ENCODE data around the gene PPM1N. TPM values are rescaled to one million over a fixed set of nuclear protein-coding genes. Genes with fewer than 3 reads are reported as not detected.
A peak's percentile ranks its signal among the peaks of the same experiment; 100 is the strongest.

PPM1N gene
- polyA plus RNA-seq, 4 donors: 0.20 to 0.71 (median 0.56) TPM; not detected in 1

DNA sequence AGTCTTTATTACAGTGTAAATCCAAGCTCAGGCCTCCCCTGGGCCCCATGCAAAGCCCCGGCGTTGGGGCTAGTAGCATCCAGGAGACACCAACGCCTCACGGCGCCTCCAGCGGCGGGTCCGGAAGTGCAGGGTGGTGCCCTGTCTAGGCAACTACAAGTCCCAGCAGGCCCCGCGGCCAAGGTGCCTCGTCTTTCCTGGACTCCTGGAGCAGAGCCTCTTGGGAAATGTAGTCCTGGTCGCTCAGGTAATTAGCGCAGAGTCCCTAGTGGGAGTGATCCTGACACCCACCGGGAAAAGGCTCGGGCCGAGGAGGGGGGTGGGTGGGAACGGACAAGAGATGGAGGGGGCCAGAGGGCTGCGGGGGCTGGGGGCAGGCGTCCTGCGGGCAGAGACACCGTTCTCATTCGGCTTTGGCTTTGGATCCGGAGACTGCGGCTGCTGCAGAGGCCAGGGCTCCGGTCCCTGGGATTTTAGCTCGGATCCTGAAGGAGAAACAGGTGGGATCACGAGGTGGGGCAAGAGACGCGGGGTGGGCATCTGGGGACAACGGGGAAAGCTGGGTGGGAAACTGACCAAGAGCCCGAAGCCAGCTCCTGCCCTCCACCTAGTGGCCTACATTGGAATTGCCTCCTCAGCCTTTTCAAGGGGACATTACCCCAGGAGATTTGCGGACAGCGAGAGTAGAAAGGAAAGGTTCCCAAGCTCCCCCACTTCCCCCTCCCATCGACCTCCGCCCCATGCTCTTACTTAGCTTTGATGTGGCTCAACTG lies 12.8 kb upstream of the PPM1N start:
- peak in 1 of 4 donors; percentile 76 for DNase-seq (ENCODE audit: low read depth in 4 of 4, low spot score in 3 of 4)

DNA sequence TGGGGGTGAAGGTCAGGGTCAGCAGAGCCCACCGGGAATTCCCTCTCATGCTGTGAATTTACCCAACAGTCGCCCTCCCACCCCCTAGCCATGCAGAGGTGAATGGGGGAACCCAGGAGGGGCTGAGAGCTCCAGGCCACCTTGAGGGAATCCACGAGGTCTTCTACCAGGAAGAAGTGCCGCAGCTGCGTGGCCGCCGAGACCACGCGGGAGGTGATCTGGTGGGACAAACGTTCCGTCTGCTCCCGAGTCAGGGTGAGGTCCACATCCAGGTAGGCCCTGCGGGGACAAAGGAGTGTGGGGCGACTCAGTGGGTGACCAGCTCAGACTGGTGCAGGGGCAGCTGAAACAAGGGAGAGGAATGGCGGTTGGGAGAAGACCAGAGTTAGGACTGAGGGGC lies 9.5 kb upstream of the PPM1N start:
- DNase-seq (ENCODE audit: low read depth in 4 of 4, low spot score in 3 of 4): no peak

DNA sequence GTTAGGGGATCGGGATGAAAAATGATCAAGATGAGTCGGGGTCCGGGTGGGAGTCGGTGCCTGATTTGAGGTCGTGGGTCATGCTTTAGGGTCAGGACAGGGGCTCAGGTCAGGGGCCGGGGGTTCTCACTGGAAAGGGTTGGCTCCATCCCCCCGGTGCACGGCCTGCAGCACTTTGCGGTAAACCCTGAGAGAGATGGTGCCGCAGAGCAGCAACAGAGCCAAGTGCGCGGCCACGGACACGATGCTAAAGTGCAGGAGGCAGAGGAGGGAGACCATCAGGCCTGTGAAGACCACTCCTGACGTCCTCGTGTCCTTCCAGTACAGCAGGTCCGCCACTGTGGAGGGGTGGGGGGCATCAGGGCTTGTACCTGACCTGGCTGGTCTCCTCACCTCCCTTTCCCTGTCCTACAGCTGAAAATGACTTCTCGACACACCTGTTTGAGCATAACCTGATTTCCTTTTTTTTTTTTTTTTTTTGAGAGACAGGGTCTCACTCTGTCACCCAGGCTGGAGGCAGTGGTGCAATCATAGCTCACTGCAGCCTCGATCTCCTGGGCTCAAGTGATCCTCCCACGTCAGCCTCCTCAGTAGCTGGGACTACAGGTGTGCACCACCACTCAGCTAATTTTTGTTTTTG lies 8.9 kb upstream of the PPM1N start:
- no peak for DNase-seq (ENCODE audit: low read depth in 4 of 4, low spot score in 3 of 4)

DNA sequence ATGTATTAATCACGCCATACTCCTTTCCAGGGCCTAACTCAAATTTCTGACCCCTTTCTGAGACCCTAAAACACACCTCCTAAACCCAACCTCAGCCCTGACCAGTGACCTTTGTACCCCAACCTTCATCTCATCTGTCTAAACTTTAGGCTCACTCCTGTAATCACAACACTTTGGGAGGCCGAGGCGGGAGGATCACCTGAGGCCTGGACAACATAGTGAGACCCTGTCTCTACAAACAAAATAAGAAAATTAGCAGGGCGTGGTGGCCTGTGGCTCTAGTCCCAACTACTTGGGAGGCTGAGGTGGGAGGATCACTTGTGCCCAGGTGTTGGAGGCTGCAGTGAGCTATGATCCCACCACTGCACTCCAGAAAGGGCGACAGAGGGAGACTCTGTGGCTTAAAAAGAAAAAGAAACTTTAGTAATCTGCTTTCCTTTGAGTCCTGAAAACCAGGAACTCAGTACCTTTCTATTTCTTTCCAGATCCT lies 6.1 kb upstream of the PPM1N start:
- DNase-seq (ENCODE audit: low read depth in 4 of 4, low spot score in 3 of 4): no peak

DNA sequence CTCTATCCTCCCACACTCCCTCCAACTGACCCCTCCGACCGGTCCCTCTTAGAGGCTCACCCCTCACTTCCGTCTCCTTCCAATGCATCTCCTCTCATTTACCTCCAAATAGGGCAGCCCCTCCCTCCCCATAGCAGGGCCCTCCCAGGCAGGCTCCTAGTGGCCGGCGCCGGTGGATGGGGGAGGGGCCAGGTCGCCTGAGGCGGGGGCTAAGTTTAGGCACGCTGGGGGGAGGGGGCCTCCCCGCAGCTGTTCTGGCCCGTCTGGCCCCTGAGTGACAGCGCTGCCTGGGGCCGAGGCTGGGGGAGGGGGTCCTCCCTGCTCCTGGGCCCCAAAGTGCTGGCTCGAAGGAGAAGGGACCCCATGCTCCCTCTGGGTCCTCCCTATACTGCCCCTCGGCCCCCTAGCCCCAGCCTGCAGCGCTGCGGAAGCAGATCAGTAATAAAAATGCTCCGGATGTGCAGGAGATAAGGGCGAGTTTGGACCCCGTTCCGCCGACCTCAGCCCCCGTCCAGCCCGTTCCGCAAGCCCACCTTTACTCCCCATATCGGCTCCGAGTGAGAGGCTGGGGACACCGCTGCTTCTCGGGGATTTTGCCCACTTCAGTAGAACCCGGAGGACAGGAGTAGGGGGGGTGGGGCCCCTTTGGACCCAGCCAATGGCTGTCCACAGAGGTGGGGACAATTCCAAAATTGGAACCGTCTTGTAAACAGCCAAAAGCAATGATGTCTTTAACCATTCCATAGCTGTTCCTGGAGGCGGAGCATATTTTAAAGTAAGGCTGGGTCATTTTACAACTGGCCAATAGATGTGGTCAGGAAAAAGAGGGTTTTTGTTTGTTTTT lies 5.4 kb upstream of the PPM1N start:
- no peak for DNase-seq (ENCODE audit: low read depth in 4 of 4, low spot score in 3 of 4)

DNA sequence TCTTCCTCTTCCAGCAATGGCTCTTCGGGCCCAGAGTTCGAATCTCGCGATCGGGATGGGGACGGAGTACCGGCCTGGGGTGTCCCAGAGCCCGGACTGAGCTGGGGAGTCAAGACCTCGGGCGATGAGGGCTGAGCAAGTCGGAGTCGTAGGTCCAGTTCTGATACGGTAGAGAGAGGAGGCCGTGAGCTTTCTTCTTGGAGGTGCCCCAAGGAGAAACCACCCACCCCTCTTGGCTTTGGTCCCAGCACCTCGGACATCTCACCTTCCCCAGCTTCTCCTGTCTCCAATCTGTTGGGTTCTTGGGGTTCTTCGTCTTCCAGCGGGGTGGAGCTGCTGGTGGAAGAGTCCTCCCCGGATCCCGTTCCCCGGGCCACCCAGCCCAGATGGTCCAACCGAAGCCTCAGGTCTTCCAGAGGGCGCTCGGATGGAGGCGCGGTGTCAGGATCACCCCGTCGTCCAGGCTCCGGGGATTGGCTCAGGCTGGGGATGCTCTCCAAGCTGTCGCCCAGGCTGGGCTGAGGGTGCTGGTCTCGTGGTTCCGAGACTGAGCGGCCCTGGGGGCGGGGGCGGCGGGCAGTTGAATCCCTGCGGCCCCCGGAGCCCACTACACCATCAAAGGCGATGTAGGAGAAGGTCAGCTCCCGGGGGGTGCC lies 3.9 kb upstream of the PPM1N start:
- DNase-seq (ENCODE audit: low read depth in 4 of 4, low spot score in 3 of 4): no peak

DNA sequence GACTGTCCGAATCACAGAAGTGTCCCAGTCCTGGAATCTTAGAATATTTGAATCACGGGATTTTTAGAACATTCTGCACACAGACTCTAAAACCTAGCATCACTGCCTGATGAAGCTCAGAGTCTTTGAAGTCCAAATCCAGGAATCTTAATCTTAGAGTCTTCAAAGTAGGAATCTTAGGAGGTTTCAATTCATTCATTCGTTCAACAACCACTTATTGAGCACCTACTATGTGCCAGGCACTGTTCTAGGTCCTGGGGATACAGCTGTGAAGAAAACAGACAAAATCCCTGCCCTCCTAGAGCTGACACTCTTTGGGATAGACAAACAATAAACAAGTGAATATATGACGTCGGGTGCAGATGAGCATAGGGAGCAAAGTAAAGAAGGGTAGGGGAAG lies 3.1 kb upstream of the PPM1N start:
- DNase-seq (ENCODE audit: low read depth in 4 of 4, low spot score in 3 of 4): no peak

DNA sequence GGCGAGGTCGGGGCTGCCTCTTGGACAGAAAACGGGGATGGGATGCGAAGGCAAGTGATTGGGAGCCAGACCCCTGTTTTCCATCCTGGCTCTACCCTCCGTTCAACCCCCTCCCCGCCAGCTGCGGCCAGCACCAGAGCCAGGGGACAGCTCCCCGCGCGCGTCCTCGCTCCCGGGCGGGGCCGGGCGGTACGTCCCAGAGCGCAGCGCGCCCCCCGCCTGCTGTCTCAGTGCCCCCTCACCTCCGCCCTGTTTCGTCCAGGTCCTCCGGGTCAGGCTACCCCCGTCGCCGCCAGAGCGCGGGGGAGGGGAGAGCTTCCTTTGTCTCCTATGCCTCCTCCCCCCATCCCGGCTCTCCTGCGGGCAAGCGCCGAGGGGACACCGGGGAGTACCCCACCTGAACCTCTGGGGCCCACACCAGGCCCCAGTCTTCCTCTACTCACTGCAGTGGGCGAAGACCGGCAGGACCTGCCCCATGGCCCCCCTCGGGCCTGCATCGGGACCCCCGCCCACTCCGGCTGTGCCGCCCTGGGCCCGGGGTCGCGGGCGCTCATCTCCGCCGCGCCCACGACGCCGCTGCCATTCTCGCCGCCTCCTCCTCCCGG lies 1.8 kb upstream of the PPM1N start:
- DNase-seq (ENCODE audit: low read depth in 4 of 4, low spot score in 3 of 4): no peak

DNA sequence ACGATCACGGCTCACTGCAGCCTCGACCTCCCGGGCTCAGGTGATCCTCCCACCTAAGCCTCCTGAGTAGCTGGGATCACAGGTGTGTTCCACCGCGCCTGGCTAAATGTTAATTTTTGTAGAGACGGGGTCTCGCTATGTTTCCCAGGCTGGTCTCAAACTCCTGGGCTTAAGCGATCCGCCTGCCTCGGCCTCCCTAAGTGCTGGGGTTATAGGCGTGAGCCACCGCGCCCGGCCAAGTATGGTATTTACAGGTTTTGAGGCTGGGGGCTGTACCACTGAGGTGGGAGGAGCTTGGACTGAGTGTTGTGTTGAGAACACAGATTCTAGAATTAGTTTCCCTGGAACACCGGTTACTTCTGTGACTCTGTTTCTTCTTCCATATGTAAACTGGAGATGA lies 452 bp upstream of the PPM1N start:
- no peak for DNase-seq (ENCODE audit: low read depth in 4 of 4, low spot score in 3 of 4)

DNA sequence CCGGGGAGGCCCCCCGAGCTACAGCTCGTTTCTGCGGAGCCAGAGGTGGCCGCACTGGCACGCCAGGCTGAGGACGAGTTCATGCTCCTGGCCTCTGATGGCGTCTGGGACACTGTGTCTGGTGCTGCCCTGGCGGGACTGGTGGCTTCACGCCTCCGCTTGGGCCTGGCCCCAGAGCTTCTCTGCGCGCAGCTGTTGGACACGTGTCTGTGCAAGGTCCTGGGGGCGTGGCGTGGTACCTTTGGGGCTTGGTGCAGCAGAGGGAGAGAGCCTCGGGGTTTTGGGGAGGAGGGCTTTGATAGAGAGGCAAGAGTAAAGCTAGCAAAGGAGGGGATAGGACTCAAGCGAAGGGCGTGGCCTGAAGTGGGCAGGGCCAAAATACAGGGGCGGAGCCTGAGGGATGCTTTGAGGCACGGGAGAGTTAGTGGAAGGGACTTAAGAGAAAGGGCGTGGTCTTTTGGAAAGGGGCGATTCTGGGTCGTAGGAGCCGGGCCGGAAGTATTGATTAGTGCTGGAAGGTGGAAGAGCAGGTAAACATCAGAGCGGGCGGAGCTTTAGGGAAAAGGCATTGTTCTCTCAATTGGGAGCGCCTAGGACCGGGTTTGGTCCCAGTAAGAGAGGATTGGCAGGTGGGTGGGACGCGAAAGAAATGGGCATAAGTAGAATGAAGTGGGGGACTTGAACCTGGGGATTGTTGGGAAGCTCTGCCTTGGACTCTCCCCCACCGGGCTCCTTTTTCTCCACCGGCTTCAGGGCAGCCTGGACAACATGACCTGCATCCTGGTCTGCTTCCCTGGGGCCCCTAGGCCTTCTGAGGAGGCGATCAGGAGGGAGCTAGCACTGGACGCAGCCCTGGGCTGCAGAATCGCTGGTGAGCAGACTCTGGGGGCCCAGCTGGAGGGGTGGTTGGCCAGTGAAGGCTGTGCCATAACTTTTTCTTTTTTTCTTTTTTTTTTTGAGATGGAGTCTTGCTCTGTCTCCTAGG lies 1.2 kb downstream of the PPM1N start:
- DNase-seq (ENCODE audit: low read depth in 4 of 4, low spot score in 3 of 4): no peak

DNA sequence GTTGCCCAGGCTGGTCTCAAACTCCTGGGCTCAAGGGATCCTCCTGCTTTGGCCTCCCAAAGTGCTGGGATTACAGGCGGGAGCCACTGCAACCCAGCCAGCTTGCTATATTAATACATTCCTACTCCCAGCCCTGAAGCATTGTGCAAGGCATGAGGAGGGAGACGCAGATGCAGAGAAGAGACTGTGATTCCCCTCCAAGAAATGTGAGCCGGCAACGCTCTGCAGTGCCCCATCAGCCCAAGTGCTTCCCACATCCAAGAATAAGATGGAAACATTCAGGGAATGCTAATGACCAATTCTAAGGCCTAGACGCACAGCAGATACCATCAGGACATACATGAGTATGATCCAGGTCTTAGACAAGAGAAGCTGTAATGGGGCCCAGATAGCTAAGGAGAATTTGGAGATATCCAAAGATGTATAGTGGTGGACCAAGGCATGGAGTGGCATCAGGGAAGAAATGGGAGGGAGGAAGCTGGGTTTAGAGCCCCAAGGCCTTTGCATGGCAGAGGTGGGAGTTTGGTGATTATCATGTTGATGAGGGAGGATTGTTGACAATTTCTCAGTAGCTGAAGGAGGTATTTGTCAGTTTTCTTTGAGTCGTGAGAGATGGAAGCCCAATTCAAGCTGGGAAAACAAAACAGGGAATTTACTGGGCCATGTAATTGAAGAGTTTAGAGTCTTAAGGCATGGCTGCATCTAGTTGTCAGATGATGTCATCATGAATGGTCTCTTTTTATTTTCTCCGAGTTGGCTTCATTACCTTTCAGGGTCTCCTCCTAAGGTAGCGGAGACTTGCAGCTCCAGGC lies 2.9 kb downstream of the PPM1N start:
- no peak for DNase-seq (ENCODE audit: low read depth in 4 of 4, low spot score in 3 of 4)

DNA sequence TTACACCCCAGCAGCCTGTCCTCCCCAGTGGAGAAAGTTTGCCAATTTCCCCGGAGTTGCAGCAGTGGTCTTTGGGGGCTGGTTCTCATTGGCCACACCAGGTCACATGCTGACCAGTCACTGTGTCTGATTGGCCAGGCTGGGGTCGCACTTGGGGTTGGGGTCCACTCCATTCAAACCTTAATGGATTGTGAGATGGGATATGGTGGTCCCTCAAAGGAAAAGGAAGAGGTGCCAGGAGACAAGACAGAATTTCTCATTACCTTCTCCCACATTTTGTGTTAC lies 3.4 kb downstream of the PPM1N start:
- no peak for DNase-seq (ENCODE audit: low read depth in 4 of 4, low spot score in 3 of 4)

DNA sequence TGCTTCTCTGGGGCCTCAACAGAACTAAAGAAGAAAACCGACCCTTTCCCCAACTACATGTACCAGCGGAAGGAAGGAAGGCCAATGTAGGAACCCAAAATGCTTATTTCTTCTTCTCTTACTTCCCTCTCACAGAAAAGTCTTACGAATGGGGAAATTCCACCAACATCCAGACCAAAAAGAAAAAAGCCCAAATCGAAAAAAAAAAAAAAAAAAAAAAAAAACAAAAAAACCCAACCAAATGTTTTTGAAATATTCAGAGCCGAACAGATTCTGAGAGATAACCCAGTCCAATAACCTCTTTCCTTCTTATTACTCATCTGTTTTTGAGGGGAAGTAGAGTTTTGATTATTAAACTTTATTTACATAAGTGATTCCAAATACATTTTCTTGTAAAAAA lies 3.9 kb downstream of the PPM1N start:
- DNase-seq (ENCODE audit: low read depth in 4 of 4, low spot score in 3 of 4): no peak

DNA sequence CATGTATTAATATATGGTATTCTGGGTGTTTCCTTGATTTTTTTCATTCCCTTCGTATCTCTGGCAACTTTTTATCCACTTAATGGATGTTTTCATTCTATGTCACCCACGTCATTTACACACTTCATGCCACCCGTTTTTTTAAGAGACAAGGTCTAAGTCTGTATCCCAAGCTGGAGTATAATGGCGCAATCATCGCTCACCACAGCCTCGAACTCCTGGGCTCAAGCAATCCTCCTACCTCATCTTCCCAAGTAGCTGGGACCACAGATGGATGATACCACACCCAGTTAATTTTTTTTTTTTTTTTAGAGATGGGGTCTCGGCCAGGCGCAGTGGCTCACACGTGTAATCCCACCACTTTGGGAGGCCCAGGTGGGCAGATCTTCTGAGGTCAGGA lies 5.7 kb downstream of the PPM1N start:
- DNase-seq (ENCODE audit: low read depth in 4 of 4, low spot score in 3 of 4): no peak

DNA sequence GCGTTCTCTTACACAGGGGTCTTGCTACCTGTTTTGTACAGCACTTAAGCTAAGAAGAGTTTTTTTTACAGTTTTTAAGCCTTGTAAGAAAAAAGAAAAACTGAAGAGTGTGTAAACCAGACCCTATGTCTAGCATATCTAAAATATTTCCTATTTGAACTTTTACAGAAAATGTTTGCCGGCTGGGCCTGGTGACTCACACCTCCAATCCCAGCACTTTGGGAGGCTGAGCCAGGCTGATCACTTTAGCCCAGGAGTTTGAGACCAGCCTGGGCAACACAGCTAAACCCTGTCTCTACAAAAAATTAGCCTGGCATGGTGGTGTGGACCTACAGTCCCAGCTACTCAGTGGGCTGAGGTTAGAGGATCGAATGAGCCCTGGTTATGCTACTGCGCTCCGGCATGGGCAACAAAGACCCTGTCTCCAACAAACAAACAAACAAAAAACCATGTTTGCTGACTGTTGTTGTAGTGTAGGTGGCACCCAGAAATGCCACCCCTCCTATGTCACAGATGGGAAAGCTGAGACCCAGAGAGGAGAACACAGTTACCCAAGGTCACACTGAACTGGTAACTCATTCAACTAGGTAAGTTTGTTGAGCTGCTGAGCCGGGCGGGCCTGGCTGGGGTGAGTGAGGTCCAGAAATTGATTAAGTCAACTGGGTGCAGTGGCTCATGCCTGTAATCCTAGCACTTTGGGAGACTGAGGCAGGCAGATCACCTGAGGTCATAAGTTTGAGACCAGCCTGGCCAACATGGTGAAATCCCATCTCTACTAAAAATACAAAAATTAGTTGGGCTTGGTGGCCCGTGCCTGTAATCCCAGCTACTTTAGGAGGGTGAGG lies 7.1 kb downstream of the PPM1N start:
- no peak for DNase-seq (ENCODE audit: low read depth in 4 of 4, low spot score in 3 of 4)

DNA sequence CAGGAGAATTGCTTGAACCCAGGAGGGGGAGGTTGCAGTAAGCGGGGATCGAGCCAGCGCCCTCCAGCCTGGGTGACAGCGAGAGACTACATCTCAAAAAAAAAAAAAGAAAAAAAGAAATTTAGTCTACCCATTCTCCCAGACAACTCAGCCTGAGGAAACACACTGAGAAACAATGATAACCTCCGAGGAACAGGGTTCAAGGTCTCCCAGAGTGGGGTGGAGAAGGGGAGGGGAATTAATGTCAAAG lies 7.7 kb downstream of the PPM1N start:
- DNase-seq (ENCODE audit: low read depth in 4 of 4, low spot score in 3 of 4): no peak

DNA sequence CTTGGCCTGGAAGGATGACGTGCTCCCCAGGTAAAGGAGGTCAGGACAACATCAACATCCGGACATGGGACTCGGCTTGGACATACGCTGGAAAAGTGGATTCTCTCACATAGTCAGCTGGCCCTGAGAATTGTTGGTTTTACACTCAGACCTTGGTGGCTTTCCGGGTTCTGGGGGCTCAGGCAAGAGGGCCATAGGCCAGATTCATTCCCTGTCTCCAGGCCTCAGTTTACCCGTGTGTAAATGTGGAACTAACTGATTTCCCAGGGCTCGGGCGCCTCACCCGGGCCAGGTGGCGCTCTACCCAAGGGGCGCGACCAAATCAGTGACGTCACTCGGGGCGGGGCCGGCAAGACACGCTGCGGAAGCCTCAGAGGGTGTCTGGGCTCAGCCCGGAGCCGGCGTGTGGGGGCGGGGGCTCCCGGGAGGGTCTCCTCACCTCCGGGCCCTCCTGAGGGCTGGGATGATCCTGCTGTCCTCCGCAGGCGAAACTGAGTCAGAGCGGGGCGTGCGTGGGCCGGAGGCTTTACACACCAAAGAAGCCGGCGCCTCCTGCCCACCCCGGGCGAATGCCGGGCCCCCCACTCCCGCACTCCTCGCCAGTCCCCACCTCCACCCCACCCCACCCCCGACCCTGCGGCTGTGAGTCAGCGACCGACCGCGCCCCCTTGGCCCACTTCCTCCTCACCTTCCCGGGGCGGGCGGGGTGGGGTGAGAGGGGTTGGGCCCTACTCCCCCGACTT lies 8.2 kb downstream of the PPM1N start:
- peak in 2 of 4 donors; percentile 74 to 80 for DNase-seq (ENCODE audit: low read depth in 4 of 4, low spot score in 3 of 4)

Measured in left renal pelvis (tissue), 4 donors.